NK-92 treated with Interleukin-12 subunit alpha and Interleukin-12 subunit beta, amount 100 ng/mL, for 24 hours (cell line): ENCODE measurements around the gene FAM240B.

Experiments used
- DNase-seq: peaks from one replicate; lab custom pipeline; 2025; lab: John Stamatoyannopoulos, UW

Gene FAM240B

GRCh38 chr9:38670542-38671371 lies 49.2 kb downstream of the FAM240B start:
- DNase-seq: no peak

- no peak for DNase-seq
Measured at GRCh38 chr9:38668791-38669466, 51.0 kb downstream of the FAM240B start.

GRCh38 chr9:38662763-38663593 lies 57.0 kb downstream of the FAM240B start:
- no peak for DNase-seq

GRCh38 chr9:38659538-38659937 lies 60.4 kb downstream of the FAM240B start:
- no peak for DNase-seq

GRCh38 chr9:38656896-38657295 lies 63.0 kb downstream of the FAM240B start:
- DNase-seq: no peak

- no peak for DNase-seq
Measured at GRCh38 chr9:38652486-38652885, 67.4 kb downstream of the FAM240B start.

GRCh38 chr9:38652044-38652443 lies 67.9 kb downstream of the FAM240B start:
- DNase-seq: no peak

- no peak for DNase-seq
Measured at GRCh38 chr9:38651400-38652042, 68.4 kb downstream of the FAM240B start.

GRCh38 chr9:38650564-38650963 lies 69.4 kb downstream of the FAM240B start:
- DNase-seq: no peak

GRCh38 chr9:38649731-38650363 lies 70.1 kb downstream of the FAM240B start:
- no peak for DNase-seq

- no peak for DNase-seq
Measured at GRCh38 chr9:38644601-38645000, 75.3 kb downstream of the FAM240B start.
